ENCODE measurements around the gene OR5B3. TPM values are rescaled to one million over a fixed set of nuclear protein-coding genes. Genes with fewer than 3 reads are reported as not detected.
"Not testable (repeated sequence)": the region's sequence is repeated elsewhere in the genome, so short reads cannot be mapped to it uniquely, and the experiment has no call there.

The OR5B3 gene
- total and polyA plus RNA-seq, 10 donors: not detected

- Histone ChIP-seq H3K4me3 (no peak overlapping the region), H3K36me3 (no peaks in the 10 kb centered on the region), H3K27ac (no peak overlapping the region), H3K4me1 (no peaks in the 10 kb centered on the region), H3K9me3 (peaks cover 0 to 23% (median 11%) of the 10 kb centered on the region in 8 donors), H3K27me3 (replicated peaks in 1 of 7) (peaks cover 0 to 5% (median 0%) of the 10 kb centered on the region in 7 donors)
- WGBS, 5 donors: 22 to 63% (median 41%) methylated on average over 1 of the region's 1 CpG
- intact Hi-C loops (cut with DNase I; ENCODE audit: low total_unique reads): no loop called here
- no peak for DNase-seq
- no peak for TF ChIP-seq POLR2AphosphoS5 (IDR thresholded peaks at IDR 0.05)
- no peak for TF ChIP-seq CTCF (IDR thresholded peaks at IDR 0.05 in 8 of 11, conservative IDR thresholded peaks at IDR 0.05 in 3 of 11)
- TF ChIP-seq POLR2A (IDR thresholded peaks at IDR 0.05): no peak
Observed at GRCh38 chr11:58429273-58429672, 22.6 kb upstream of the OR5B3 start.

DNA sequence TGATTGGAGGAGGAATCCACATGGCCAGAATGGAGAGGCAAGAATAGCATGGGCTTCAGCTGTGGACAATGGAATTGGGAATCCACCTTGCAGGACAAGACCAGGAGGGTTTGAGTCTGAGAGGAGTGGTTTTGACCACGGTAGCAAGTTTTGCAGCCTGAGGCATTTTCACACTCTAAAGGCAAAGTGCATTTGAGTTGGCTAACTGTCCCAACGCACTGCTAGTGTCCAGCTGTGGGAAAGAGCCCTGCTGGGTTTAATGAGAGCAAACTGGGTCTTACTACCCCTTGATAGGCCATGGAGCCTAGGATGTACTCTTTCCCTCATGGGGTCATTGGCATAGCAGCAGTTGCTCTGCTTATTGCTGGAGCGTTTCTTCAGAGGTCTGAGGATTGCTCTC is 21.3 kb upstream of the OR5B3 start, which contains the start of gene OR5B2:
Gene OR5B2, minus strand, starts transcription at position 101 of the 400 bp plus-strand sequence. CDS start 4,860 bp downstream, outside the sequence.
- H3K9me3 ChIP-seq: peaks cover 0 to 23% (median 11%) of the 10 kb centered on the region in 8 donors
- peaks cover 0 to 5% (median 0%) of the 10 kb centered on the region in 7 donors for H3K27me3 ChIP-seq (replicated peaks in 1 of 7)
- no peak within 1 kb of the TSS for H3K27ac ChIP-seq
- no peaks in the 10 kb centered on the region for H3K4me1 ChIP-seq
- H3K4me3 ChIP-seq: no peak within 1 kb of the TSS
- H3K36me3 ChIP-seq: no peaks in the 10 kb centered on the region
- intact Hi-C loops (cut with DNase I; ENCODE audit: low total_unique reads): no loop called here
- DNase-seq: no peak
- 69 to 79% (median 72%) methylated on average over 2 to 3 of the region's 3 CpGs for WGBS, 5 donors
- no peak for TF ChIP-seq POLR2A (IDR thresholded peaks at IDR 0.05)
- TF ChIP-seq POLR2AphosphoS5 (IDR thresholded peaks at IDR 0.05): no peak
- no peak for TF ChIP-seq CTCF (IDR thresholded peaks at IDR 0.05 in 8 of 11, conservative IDR thresholded peaks at IDR 0.05 in 3 of 11)

DNA sequence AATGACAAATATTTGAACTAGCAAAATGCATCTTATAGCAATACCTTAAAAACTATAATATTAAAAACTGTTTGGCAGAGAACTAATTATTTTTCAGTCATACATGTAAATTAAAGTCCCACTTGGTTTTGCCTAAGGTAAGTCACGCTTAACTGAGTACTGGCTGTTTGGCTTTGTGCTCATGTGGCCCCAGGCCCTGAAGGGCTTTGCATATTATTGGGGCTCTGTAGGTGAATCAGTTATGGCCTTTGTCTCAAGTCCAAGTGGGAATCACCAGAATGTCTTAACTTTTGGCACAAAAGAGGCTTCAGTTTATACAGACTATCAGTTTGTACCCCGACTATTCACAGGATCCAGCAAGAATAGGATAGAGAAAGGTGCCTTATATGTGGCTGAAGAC is 7.1 kb downstream of the OR5B3 start:
- H3K4me3 ChIP-seq; H3K36me3 ChIP-seq; DNase-seq; H3K27me3 ChIP-seq (replicated peaks in 1 of 7); H3K4me1 ChIP-seq; H3K27ac ChIP-seq; intact Hi-C loops (cut with DNase I; ENCODE audit: low total_unique reads): not testable (repeated sequence)
- H3K9me3 ChIP-seq: peaks cover 0 to 11% (median 8%) of the 10 kb centered on the region in 8 donors
- WGBS, 5 donors: 78 to 88% (median 80%) methylated on average over 1 to 2 of the region's 2 CpGs

DNA sequence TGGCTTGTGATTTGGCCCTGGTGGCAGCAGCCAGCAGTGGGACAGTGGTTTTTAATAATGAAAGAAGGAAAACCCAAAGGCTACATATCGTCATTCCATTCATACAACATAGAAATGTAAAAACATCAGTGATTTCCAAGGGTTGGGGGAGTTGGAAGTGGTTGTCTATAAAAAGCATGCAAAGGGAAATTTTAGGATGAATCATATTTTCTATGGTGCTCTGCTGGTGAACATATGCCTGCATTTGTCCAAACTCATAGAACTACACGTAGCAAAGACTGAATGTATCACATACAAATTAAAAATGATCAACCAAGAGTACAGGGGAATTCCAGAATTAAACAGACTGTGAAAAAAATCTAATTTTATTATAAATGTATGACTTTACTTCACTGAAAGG is 11.1 kb downstream of the OR5B3 start:
- Histone ChIP-seq H3K9me3 (peaks cover 0 to 16% (median 8%) of the 10 kb centered on the region in 8 donors), H3K27ac (no peak overlapping the region), H3K27me3 (replicated peaks in 1 of 7) (peaks cover 0 to 3% (median 0%) of the 10 kb centered on the region in 7 donors), H3K4me1 (no peaks in the 10 kb centered on the region), H3K4me3 (no peak overlapping the region), H3K36me3 (no peaks in the 10 kb centered on the region)
- no peak for DNase-seq
- WGBS, 5 donors: 37 to 87% (median 76%) methylated on average over 2 of the region's 2 CpGs
- TF ChIP-seq POLR2AphosphoS5 (IDR thresholded peaks at IDR 0.05) (no peak), CTCF (IDR thresholded peaks at IDR 0.05 in 8 of 11, conservative IDR thresholded peaks at IDR 0.05 in 3 of 11) (no peak), POLR2A (IDR thresholded peaks at IDR 0.05) (no peak)
- intact Hi-C loops (cut with DNase I; ENCODE audit: low total_unique reads): no loop called here

DNA sequence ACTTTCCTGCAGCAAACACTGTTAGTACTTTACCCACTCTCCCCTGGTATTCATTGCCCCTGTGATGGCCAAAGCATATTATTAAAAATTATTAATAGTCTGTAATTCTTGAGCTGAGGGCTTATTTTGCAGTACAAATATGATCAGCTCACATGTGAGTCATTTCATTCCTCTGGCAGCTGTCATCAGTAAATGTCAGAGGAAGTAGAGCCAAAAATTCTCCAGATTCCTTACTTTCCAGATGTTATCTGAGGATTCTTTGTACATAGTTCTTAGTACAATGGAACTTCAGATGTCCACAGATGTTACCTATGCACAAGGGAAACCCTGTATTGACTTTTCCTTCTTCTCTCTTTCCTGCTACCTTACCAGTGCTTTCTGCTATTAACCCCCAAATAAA is 12.5 kb downstream of the OR5B3 start:
- no peak for DNase-seq
- peaks cover 0 to 16% (median 8%) of the 10 kb centered on the region in 8 donors for H3K9me3 ChIP-seq
- H3K4me3 ChIP-seq: no peak overlapping the region
- peaks cover 0 to 5% (median 0%) of the 10 kb centered on the region in 7 donors for H3K27me3 ChIP-seq (replicated peaks in 1 of 7)
- no peaks in the 10 kb centered on the region for H3K36me3 ChIP-seq
- TF ChIP-seq CTCF (IDR thresholded peaks at IDR 0.05 in 8 of 11, conservative IDR thresholded peaks at IDR 0.05 in 3 of 11): no peak
- no peak for TF ChIP-seq POLR2A (IDR thresholded peaks at IDR 0.05)
- TF ChIP-seq POLR2AphosphoS5 (IDR thresholded peaks at IDR 0.05): no peak
- H3K27ac ChIP-seq: no peak overlapping the region
- H3K4me1 ChIP-seq: no peaks in the 10 kb centered on the region
- intact Hi-C loops (cut with DNase I; ENCODE audit: low total_unique reads): no loop called here
